K562 (cell line): ENCODE data around the gene FOSL1. TPM values are rescaled to one million over a fixed set of nuclear protein-coding genes. Genes with fewer than 3 reads are reported as not detected.

Experiments
- BCOR ChIP-seq: fragments of 450-650 bp; IDR thresholded peaks from 2 replicates; pipeline ENCODE4 v1.6.1; 2016
- BDP1 ChIP-seq: IDR thresholded peaks from 3 replicates; pipeline ENCODE4 v1.6.1; 2011; ENCODE audit not compliant: insufficient read length, insufficient read depth
- CCAR2 ChIP-seq: fragments of 200-400 bp; formaldehyde crosslinking; IDR thresholded peaks from 2 replicates; pipeline ENCODE4 v1.6.1; 2017; ENCODE audit warnings: mild to moderate bottlenecking, low read depth, low read length
- CEBPG ChIP-seq, 3 experiments: fragments of 200-800 bp in 1 of 3; sonication (Bioruptor generic) in 1 of 3; sonication (generic) in 1 of 3; formaldehyde crosslinking in 1 of 3; IDR thresholded peaks in 2 of 3; conservative IDR thresholded peaks in 1 of 3; 2 replicates each; pipeline versions ENCODE4 v1.6.1 to v1.8.0; 2016 to 2022; ENCODE audit warnings: missing compliant biosample characterization in 2 of 3, missing genetic modification characterization in 2 of 3, mild to moderate bottlenecking in 1 of 3, missing genetic modification reagents in 1 of 3
- ELK1 ChIP-seq: sonication (generic); formaldehyde crosslinking; IDR thresholded peaks from 2 replicates; pipeline ENCODE4 v1.8.1; 2022; ENCODE audit warnings: missing genetic modification reagents
- EP300 ChIP-seq: IDR thresholded peaks from 2 replicates; pipeline ENCODE4 v1.6.1; 2012; ENCODE audit warnings: low read length, improper control_type of control experiment
- HDAC1 ChIP-seq, 2 experiments: fragments of 450-650 bp; IDR thresholded peaks; 2 replicates each; pipeline ENCODE4 v1.6.1; 2016 to 2017; ENCODE audit warnings: inconsistent platforms in 1 of 2, mild to moderate bottlenecking in 1 of 2, moderate library complexity in 1 of 2
- KLF1 ChIP-seq: fragments of 450-650 bp; IDR thresholded peaks from 2 replicates; pipeline ENCODE4 v1.6.1; 2016; ENCODE audit warnings: missing genetic modification characterization, missing compliant biosample characterization
- KLF16 ChIP-seq: IDR thresholded peaks from 2 replicates; pipeline ENCODE4 v1.6.1; 2016; ENCODE audit warnings: antibody characterized with exemption
- NFXL1 ChIP-seq: fragments of 450-650 bp; formaldehyde crosslinking; IDR thresholded peaks from 2 replicates; pipeline ENCODE4 v1.4.0; 2021; ENCODE audit warnings: mild to moderate bottlenecking
- SRSF1 ChIP-seq: fragments of 200-400 bp; formaldehyde crosslinking; IDR thresholded peaks from 2 replicates; pipeline ENCODE4 v1.6.1; 2017; ENCODE audit warnings: mild to moderate bottlenecking, low read depth, low read length, moderate library complexity
- ZBTB17 ChIP-seq: fragments of 450-650 bp; formaldehyde crosslinking; IDR thresholded peaks from 2 replicates; pipeline ENCODE4 v1.4.0; 2020; ENCODE audit warnings: mild to moderate bottlenecking
- ZNF274 ChIP-seq: IDR thresholded peaks from 2 replicates; pipeline ENCODE4 v1.6.1; 2011; ENCODE audit warnings: low read depth, mild to moderate bottlenecking, low read length, moderate library complexity, borderline replicate concordance
- ZNF592 ChIP-seq: fragments of 450-650 bp; IDR thresholded peaks from 2 replicates; pipeline ENCODE4 v1.6.1; 2017; ENCODE audit warnings: antibody characterized with exemption, mild to moderate bottlenecking
- ZNF639 ChIP-seq, 2 experiments: fragments of 200-800 bp in 1 of 2; sonication (Bioruptor generic) in 1 of 2; sonication (generic) in 1 of 2; formaldehyde crosslinking in 1 of 2; IDR thresholded peaks in 1 of 2; conservative IDR thresholded peaks in 1 of 2; 2 replicates each; pipeline versions ENCODE4 v1.5.0 to v1.6.1; 2016 to 2020; ENCODE audit warnings: missing compliant biosample characterization in 1 of 2, missing genetic modification characterization in 1 of 2, missing genetic modification reagents in 1 of 2
- ZNF695 ChIP-seq: fragments of 450-650 bp; formaldehyde crosslinking; IDR thresholded peaks from 2 replicates; pipeline ENCODE4 v1.4.0; 2020; ENCODE audit warnings: mild to moderate bottlenecking, moderate library complexity
- ZNF740 ChIP-seq, 3 experiments: fragments of 200-800 bp in 1 of 3; sonication (Bioruptor generic) in 1 of 3; sonication (generic) in 1 of 3; formaldehyde crosslinking in 1 of 3; IDR thresholded peaks; 2 replicates each; pipeline versions ENCODE4 v1.6.1 to v1.8.0; 2016 to 2022; ENCODE audit warnings: mild to moderate bottlenecking in 2 of 3, missing compliant biosample characterization in 2 of 3, missing genetic modification characterization in 2 of 3, missing genetic modification reagents in 1 of 3
- ZNF778 ChIP-seq: fragments of 450-650 bp; formaldehyde crosslinking; IDR thresholded peaks from 2 replicates; pipeline ENCODE4 v1.4.0; 2020; ENCODE audit warnings: mild to moderate bottlenecking, moderate library complexity
- polyA plus RNA-seq, 8 experiments: library from polyadenylated mRNA; depleted of rRNA in 4 of 8; stranded (reverse) in 5 of 8; unstranded in 3 of 8; fragments of >200 nt; fragmentation: Nextera tagmentation in 2 of 8; fragmentation: Illumina TruSeq in 1 of 8; extraction: Ambion mirVana in 2 of 8; extraction: Trizol in 1 of 8; gene quantifications; 2 replicates each; pipeline versions ENCODE4 v1.2.1 to v1.2.3, GENCODE V29; 2011 to 2014; ENCODE audit warnings: inconsistent platforms in 1 of 8, missing spikeins in 1 of 8
- total RNA-seq, 7 experiments: library from RNA; depleted of rRNA in 6 of 7; stranded (reverse); fragments of >200 nt in 6 of 7; fragmentation: Illumina TruSeq in 2 of 7; extraction: Trizol in 2 of 7; gene quantifications; 2 replicates each; pipeline versions ENCODE4 v1.2.1 to v1.2.3, GENCODE V29; 2011 to 2021; ENCODE audit warnings: low replicate concordance in 1 of 7
- TF ChIP-seq, protein P1 (sequence below): fragments of 450-650 bp; IDR thresholded peaks from 2 replicates; pipeline ENCODE4 v1.6.1; 2016

Gene FOSL1
- total and polyA plus RNA-seq, 9 of the 15 experiments (the other 6 are each of a cell fraction or from before 2014, with no cell fraction given) = 3.5 to 39.6 (median 10.0) TPM

GRCh38 chr11:65859812-65860277 is 40.3 kb downstream of the FOSL1 start (continued):
- TF ChIP-seq CEBPG (CRISPR knock-in tag; IDR thresholded peaks at IDR 0.05) (no peak), CEBPG (tag; conservative IDR thresholded peaks at IDR 0.05 in 1 of 2, IDR thresholded peaks at IDR 0.05 in 1 of 2) (no peak), ELK1 (no peak), ZBTB17 (0 out of 2 replicates have a peak, but pooled peaks have one; percentile 7), HDAC1 (IDR thresholded peaks at IDR 0.05) (0 out of 4 replicates have a peak, but pooled peaks of 1 of the 2 experiments have one; percentile 40), ZNF274 (no peak), SRSF1 (no peak), KLF1 (tag) (no peak), ZNF740 (CRISPR knock-in tag; IDR thresholded peaks at IDR 0.05) (0 out of 2 replicates have a peak, but pooled peaks have one; percentile 9), ZNF740 (tag; IDR thresholded peaks at IDR 0.05) (no peak), BCOR (0 out of 2 replicates have a peak, but pooled peaks have one; percentile 2), ZNF592 (no peak), BDP1 (no peak), ZNF695 (CRISPR knock-in tag) (no peak), ZNF778 (CRISPR knock-in tag) (no peak), KLF16 (no peak), EP300 (no peak), NFXL1 (0 out of 2 replicates have a peak, but pooled peaks have one; percentile 20), CCAR2 (no peak), ZNF639 (CRISPR knock-in tag; conservative IDR thresholded peaks at IDR 0.05 in 1 of 2, IDR thresholded peaks at IDR 0.05 in 1 of 2) (peak in 1 of 2 experiments; percentile 4; a peak in 1 of 4 replicates)
- TF ChIP-seq, protein P1, sequence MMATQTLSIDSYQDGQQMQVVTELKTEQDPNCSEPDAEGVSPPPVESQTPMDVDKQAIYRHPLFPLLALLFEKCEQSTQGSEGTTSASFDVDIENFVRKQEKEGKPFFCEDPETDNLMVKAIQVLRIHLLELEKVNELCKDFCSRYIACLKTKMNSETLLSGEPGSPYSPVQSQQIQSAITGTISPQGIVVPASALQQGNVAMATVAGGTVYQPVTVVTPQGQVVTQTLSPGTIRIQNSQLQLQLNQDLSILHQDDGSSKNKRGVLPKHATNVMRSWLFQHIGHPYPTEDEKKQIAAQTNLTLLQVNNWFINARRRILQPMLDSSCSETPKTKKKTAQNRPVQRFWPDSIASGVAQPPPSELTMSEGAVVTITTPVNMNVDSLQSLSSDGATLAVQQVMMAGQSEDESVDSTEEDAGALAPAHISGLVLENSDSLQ = no peak
